Measurements from ENCODE around the gene SLC12A2.

DNA sequence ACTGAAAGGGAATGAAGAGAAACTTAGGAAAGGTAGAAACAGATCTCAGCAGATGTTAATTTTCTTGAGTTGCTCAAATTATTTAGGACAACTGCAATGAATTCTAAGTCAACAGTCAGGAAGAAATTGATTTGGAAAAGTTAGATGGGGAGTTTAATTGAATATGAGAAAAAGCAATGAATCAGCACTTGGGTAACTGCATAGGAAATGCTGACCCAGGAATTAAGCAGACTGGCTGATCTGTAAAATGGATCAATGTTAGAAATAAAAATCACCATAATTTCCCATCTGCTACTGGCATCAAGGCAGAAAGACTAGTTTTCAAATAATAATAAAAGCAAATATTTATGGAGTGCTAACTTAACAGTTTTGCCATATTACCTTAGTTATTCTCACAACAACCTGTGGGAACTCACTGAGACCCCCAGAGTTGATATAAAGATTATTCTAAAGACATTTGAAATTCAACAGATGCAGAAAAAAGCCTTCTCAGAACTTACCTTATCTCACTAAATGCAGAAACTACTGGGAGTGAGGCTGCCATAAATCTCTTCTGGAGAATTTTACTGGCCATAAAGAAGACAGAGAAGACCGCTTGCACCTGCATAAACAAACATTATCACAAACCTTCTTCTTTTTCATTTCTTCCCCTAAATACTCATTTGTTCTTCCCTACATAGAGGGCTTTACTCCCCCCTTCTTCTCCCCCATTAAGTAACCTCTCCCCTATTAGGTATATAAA lies 22.8 kb upstream of the SLC12A2 start:
- no peak for TF ChIP-seq TEAD4 (IDR thresholded peaks at IDR 0.05)
- TF ChIP-seq REST (IDR thresholded peaks at IDR 0.05; ENCODE audit: low read depth), result no peak
- TF ChIP-seq MAX (IDR thresholded peaks at IDR 0.05), result no peak
- no peak for TF ChIP-seq EP300 (IDR thresholded peaks at IDR 0.05; ENCODE audit: borderline replicate concordance)
- no peak for TF ChIP-seq ZBTB7A (IDR thresholded peaks at IDR 0.05; ENCODE audit: low read depth)
- no peak for TF ChIP-seq RAD21 (IDR thresholded peaks at IDR 0.05; ENCODE audit: low read depth)

Measured in Ishikawa (cell line).